Measurements from ENCODE around the gene PRPF40B. TPM values are rescaled to one million over a fixed set of nuclear protein-coding genes. Genes with fewer than 3 reads are reported as not detected.
A peak's percentile ranks its signal among the peaks of the same experiment; 100 is the strongest.

The PRPF40B gene
- total and polyA plus RNA-seq, 9 of the 15 experiments (the other 6 are each of a cell fraction or from before 2014, with no cell fraction given) = 0.55 to 10.6 (median 4.8) TPM

DNA sequence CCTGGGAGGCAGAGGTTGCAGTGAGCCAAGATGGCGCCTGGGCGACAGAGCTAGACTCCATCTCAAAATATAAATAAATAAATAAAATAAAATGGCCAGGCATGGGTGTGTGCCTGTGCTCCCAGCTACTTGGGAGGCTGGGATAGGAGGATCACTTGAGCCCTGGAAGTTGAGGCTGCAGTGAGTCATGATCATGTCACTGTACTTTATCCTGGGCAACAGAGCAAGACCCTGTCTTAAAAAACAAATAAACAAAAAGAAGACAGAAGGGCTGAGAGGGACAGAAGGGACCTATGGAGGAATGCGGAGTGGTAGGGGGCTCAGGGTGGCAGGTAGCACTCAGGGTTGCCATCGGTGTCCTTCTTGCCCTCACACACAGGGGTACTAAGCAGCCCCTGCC, 40.8 kb downstream of the PRPF40B start (continued):
- no peak for TF ChIP-seq ETS2 (tag; IDR thresholded peaks at IDR 0.05; ENCODE audit: borderline replicate concordance, poor library complexity, severe bottlenecking)
- no peak for TF ChIP-seq RBM34 (IDR thresholded peaks at IDR 0.05; ENCODE audit: borderline replicate concordance, insufficient read depth, low read length)
- no peak for TF ChIP-seq ZBTB1 (CRISPR knock-in tag; IDR thresholded peaks at IDR 0.05; ENCODE audit: borderline replicate concordance, low read depth)
- TF ChIP-seq MLLT1 (IDR thresholded peaks at IDR 0.05) = no peak
- no peak for TF ChIP-seq NBN (IDR thresholded peaks at IDR 0.05; ENCODE audit: low read depth)

DNA sequence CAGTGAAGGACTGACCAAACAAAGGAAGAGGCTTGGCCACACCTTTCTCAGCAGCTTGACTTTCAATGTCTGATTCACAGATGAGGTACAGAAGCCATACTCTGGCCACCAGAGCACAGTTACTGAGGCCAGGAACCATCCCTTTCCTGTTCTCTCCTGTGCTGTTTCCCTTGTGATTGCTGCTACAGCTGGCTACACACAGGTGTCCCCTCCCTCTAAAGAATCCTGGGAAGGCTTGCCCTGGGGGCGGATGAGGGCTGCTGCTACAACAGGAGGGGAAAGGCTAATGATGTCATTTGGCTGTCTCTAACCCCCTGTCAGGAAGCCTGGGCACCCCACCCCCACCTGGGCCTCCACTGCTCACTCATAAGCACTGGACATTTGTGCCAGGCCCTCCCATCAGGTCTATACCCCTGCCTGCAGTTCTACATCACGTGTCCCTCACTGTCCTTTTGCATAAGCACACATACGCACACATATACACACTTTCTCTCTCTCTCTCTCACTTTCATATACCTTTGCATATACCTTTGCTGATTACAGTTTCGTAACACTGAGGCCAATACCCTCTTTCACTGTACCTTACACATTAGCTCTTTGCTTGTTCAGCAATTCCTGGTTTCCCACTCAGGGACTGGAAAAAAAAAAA, 41.4 kb downstream of the PRPF40B start:
- H3K9me1 ChIP-seq (ENCODE audit: control insufficient read depth, insufficient read depth, low read length) = no peaks in the 10 kb centered on the region
- no peaks in the 10 kb centered on the region for H3K79me2 ChIP-seq (ENCODE audit: control insufficient read depth, insufficient read depth, low read length)
- H2AFZ ChIP-seq (ENCODE audit: low read depth, low read length) = no peak overlapping the region
- BruUV-seq (replicated peaks) = no TSS peak
- no peaks in the 10 kb centered on the region for H3K27me3 ChIP-seq (ENCODE audit: control insufficient read depth in 2 of 2, insufficient read depth in 2 of 2, low read length in 2 of 2)
- in situ Hi-C loops (cut with MboI) = no loop called here
- DNase-seq (ENCODE audit: extremely low read depth in 1 of 4, low spot score in 3 of 4) (no peak), ATAC-seq (no peak), FAIRE-seq (no peak)
- H3K9me3 ChIP-seq (replicated peaks; ENCODE audit: control insufficient read depth, insufficient read depth, low read depth, low read length) = no peaks in the 10 kb centered on the region
- peaks cover 10% of the 10 kb centered on the region; the same call in 1 of the 3 replicates for H3K36me3 ChIP-seq (ENCODE audit: control insufficient read depth, insufficient read depth, low read length)
- intact Hi-C loops (cut with micrococcal nuclease) = no loop called here
- peaks cover 13 to 26% of the 10 kb centered on the region in 2 experiments; a peak in 4 of 5 replicates for H3K4me1 ChIP-seq (replicated peaks in 1 of 2; ENCODE audit: control insufficient read depth in 2 of 2, insufficient read depth in 2 of 2, low read length in 2 of 2)
- H3K4me3 ChIP-seq = no peak overlapping the region
- no peaks in the 10 kb centered on the region for H4K20me1 ChIP-seq (replicated peaks; ENCODE audit: control insufficient read depth, insufficient read depth, low read length)
- H3K4me2 ChIP-seq (ENCODE audit: insufficient read depth, low read length) = no peak overlapping the region
- H3K27ac ChIP-seq (ENCODE audit: extremely low read depth, low read depth, low read length) = peak overlapping the region; percentile 15; the same call in 1 of the 3 replicates
- POLR2A ChIA-PET = interaction anchor here (1.0 to 1.5 kb wide), 4 partner anchors 8 to 17 kb away, joined by 3 to 4 read pairs (median 3); no protein-coding TSS in a partner anchor
- CTCF ChIA-PET (ENCODE audit: low intra/inter-chr PET ratio) = no interaction called here
- TF ChIP-seq ARID2 (IDR thresholded peaks at IDR 0.05) (no peak), ZNF316 (IDR thresholded peaks at IDR 0.05) (peak; percentile 71), ZKSCAN3 (CRISPR knock-in tag; IDR thresholded peaks at IDR 0.05) (no peak), POLR2B (IDR thresholded peaks at IDR 0.05; ENCODE audit: low read depth, partially characterized antibody) (no peak), FOSL1 (tag; conservative IDR thresholded peaks at IDR 0.05) (no peak), CREM (IDR thresholded peaks at IDR 0.05; ENCODE audit: low read depth) (no peak), NCOR1 (IDR thresholded peaks at IDR 0.05) (no peak), ZNF324 (CRISPR knock-in tag; IDR thresholded peaks at IDR 0.05) (no peak), ATF7 (IDR thresholded peaks at IDR 0.05) (no peak), C11orf30 (IDR thresholded peaks at IDR 0.05; ENCODE audit: low read depth) (peak; percentile 47; the same call in 1 of the 2 replicates)
- TF ChIP-seq, protein P1, sequence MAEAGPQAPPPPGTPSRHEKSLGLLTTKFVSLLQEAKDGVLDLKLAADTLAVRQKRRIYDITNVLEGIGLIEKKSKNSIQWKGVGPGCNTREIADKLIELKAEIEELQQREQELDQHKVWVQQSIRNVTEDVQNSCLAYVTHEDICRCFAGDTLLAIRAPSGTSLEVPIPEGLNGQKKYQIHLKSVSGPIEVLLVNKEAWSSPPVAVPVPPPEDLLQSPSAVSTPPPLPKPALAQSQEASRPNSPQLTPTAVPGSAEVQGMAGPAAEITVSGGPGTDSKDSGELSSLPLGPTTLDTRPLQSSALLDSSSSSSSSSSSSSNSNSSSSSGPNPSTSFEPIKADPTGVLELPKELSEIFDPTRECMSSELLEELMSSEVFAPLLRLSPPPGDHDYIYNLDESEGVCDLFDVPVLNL (CRISPR knock-in tag; IDR thresholded peaks at IDR 0.05; ENCODE audit: low read depth) = no peak
- 78% methylated on average over 4 of the region's 4 CpGs for WGBS (ENCODE audit: insufficient coverage, low coverage, missing lambda C conversion rate)
- H3K9ac ChIP-seq (ENCODE audit: insufficient read depth in 1 of 2, low read depth in 2 of 2, low read length in 2 of 2) = peak overlapping the region in 1 of 2 experiments; percentile 14; a peak in 1 of 4 replicates

Measured in K562 (cell line).